Thyroid gland (tissue), 4 donors: ENCODE measurements around the gene FGGY. TPM values are rescaled to one million over a fixed set of nuclear protein-coding genes. Genes with fewer than 3 reads are reported as not detected.
"Not testable (repeated sequence)": the region's sequence is repeated elsewhere in the genome, so short reads cannot be mapped to it uniquely, and the experiment has no call there.

Experiments
- DNase-seq, 2 donors: peaks; one replicate each; pipeline ENCODE4 v3.0.0-alpha.2; 2019
- H3K27ac ChIP-seq, 3 donors: fragments of 200-600 bp; sonication (generic); 1 replicate in 2 of 3; 2 replicates in 1 of 3; pipeline ENCODE4 v1.5.1; 2016 to 2019; ENCODE audit warnings: mild to moderate bottlenecking in 1 of 3, moderate library complexity in 1 of 3
- H3K27me3 ChIP-seq: fragments of 200-600 bp; sonication (generic); one replicate; pipeline ENCODE4 v1.5.1; 2019
- H3K36me3 ChIP-seq, 2 donors: fragments of 200-600 bp; sonication (generic); one replicate each; pipeline ENCODE4 v1.5.1; 2016 to 2019
- H3K4me1 ChIP-seq, 2 donors: fragments of 200-600 bp; sonication (generic); one replicate each; pipeline ENCODE4 v1.5.1; 2017 to 2019
- H3K4me3 ChIP-seq, 3 donors: fragments of 200-600 bp; sonication (generic); replicated peaks in 1 of 3; 1 replicate in 2 of 3; 2 replicates in 1 of 3; pipeline ENCODE4 v1.5.1; 2016; ENCODE audit warnings: mild to moderate bottlenecking in 1 of 3
- H3K9me3 ChIP-seq: fragments of 200-600 bp; sonication (generic); one replicate; pipeline ENCODE4 v1.5.1; 2017
- CTCF ChIP-seq, 6 experiments: fragments of 200-600 bp in 3 of 6; fragments of 450-650 bp in 3 of 6; sonication (generic) in 3 of 6; IDR thresholded peaks; one replicate each; pipeline ENCODE4 v1.5.1; 2016 to 2019; ENCODE audit warnings: antibody characterized with exemption in 6 of 6, mild to moderate bottlenecking in 2 of 6, inconsistent platforms in 1 of 6, moderate library complexity in 1 of 6
- POLR2A ChIP-seq, 2 donors: fragments of 450-650 bp; IDR thresholded peaks; one replicate each; pipeline ENCODE4 v1.6.1; 2017; ENCODE audit warnings: antibody characterized with exemption in 2 of 2, mild to moderate bottlenecking in 2 of 2, moderate library complexity in 1 of 2
- WGBS, 2 donors: methylation state at CpG; one replicate each; pipeline ENCODE4 v1.1.5; 2017; 5-methylcytosine and 5-hydroxymethylcytosine counted together
- intact Hi-C: fragments of 100-400 bp; cut with DNase I; formaldehyde crosslinking; loops from one replicate; pipeline ENCODE4 v1.15.1; 2023
- total RNA-seq, 4 donors: library from RNA; depleted of rRNA; stranded (reverse); fragments of >200 nt; gene quantifications; one replicate each; pipeline ENCODE4 v1.2.3, GENCODE V29; 2016

FGGY gene
- total RNA-seq, result 10 to 100 TPM; 24.6 to 46.1 (median 36.4) TPM

- Histone ChIP-seq H3K27ac (peak within 1 kb of the TSS; percentile 95 to 98 (median 96)), H3K9me3 (no peaks in the 10 kb centered on the region), H3K27me3 (no peaks in the 10 kb centered on the region), H3K4me1 (peaks cover 16 to 22% of the 10 kb centered on the region in 2 donors), H3K4me3 (peak within 1 kb of the TSS; percentile 2 to 48 (median 35)), H3K36me3 (no peaks in the 10 kb centered on the region)
- TF ChIP-seq CTCF (IDR thresholded peaks at IDR 0.05) (no peak), POLR2A (IDR thresholded peaks at IDR 0.05) (peak; percentile 30 to 84)
- peak; percentile 97 to 98 for DNase-seq
- 0 to 1% methylated on average over 25 to 37 of the region's 78 CpGs for WGBS, 2 donors
- intact Hi-C loops, result no loop called here
Measured at GRCh38 chr1:59296358-59297256, at the start of gene FGGY. TSS of gene FGGY (plus strand) at chr1:59297094. CDS start at chr1:59321550, 24,456 bp downstream.

- no peak for TF ChIP-seq POLR2A (IDR thresholded peaks at IDR 0.05)
- no peak for TF ChIP-seq CTCF (IDR thresholded peaks at IDR 0.05)
- intact Hi-C loops, result no loop called here
- no peak overlapping the region for H3K27ac ChIP-seq
- H3K4me1 ChIP-seq, result no peaks in the 10 kb centered on the region
- no peaks in the 10 kb centered on the region for H3K36me3 ChIP-seq
- no peak overlapping the region for H3K4me3 ChIP-seq
- H3K27me3 ChIP-seq, result no peaks in the 10 kb centered on the region
- H3K9me3 ChIP-seq, result no peaks in the 10 kb centered on the region
- 82 to 83% methylated on average over 1 of the region's 1 CpG for WGBS, 2 donors
- no peak for DNase-seq
Measured at GRCh38 chr1:59248758-59249157, 48.1 kb upstream of the FGGY start.

- DNase-seq, result no peak
- H3K4me1 ChIP-seq, result no peaks in the 10 kb centered on the region
- intact Hi-C loops, result no loop called here
- WGBS, 2 donors, result 84 to 87% methylated on average over 4 of the region's 4 CpGs
- H3K27ac ChIP-seq, result no peak overlapping the region
- H3K9me3 ChIP-seq, result no peaks in the 10 kb centered on the region
- TF ChIP-seq CTCF (IDR thresholded peaks at IDR 0.05) (no peak), POLR2A (IDR thresholded peaks at IDR 0.05) (no peak)
- H3K27me3 ChIP-seq, result no peaks in the 10 kb centered on the region
- H3K4me3 ChIP-seq, result no peak overlapping the region
- H3K36me3 ChIP-seq, result no peaks in the 10 kb centered on the region
Measured at GRCh38 chr1:59249396-59250137, 47.3 kb upstream of the FGGY start.

GRCh38 chr1:59251061-59251460, 45.8 kb upstream of the FGGY start:
- H3K9me3 ChIP-seq, H3K36me3 ChIP-seq, H3K27ac ChIP-seq, H3K27me3 ChIP-seq, intact Hi-C loops, H3K4me3 ChIP-seq, DNase-seq, H3K4me1 ChIP-seq: not testable (repeated sequence)
- WGBS, 2 donors, result 83 to 85% methylated on average over 12 of the region's 12 CpGs

- intact Hi-C loops, H3K4me3 ChIP-seq, H3K27me3 ChIP-seq, H3K36me3 ChIP-seq, H3K27ac ChIP-seq, H3K9me3 ChIP-seq, DNase-seq, H3K4me1 ChIP-seq: not testable (repeated sequence)
- 100% methylated on average over 1 of the region's 1 CpG; no CpG with 5 or more reads in 1 of the 2 donors for WGBS, 2 donors
Measured at GRCh38 chr1:59256429-59256828, 40.5 kb upstream of the FGGY start.
